Mesendoderm (in vitro differentiated cells): ENCODE measurements around the gene TBL2.
"Not testable (repeated sequence)": the region's sequence is repeated elsewhere in the genome, so short reads cannot be mapped to it uniquely, and the experiment has no call there.

Experiments
- DNase-seq: peaks from one replicate; pipeline ENCODE4 v3.0.0; 2013
- H2AK5ac ChIP-seq: 2 replicates; pipeline ENCODE4 v1.6.1; 2013; ENCODE audit warnings: low read length, inconsistent platforms
- H2BK120ac ChIP-seq: 2 replicates; pipeline ENCODE4 v1.6.1; 2013; ENCODE audit warnings: low read depth, mild to moderate bottlenecking, low read length, moderate library complexity, mixed read lengths
- H2BK15ac ChIP-seq: replicated peaks from 2 replicates; pipeline ENCODE4 v1.6.1; 2013; ENCODE audit warnings: low read depth, mild to moderate bottlenecking, moderate library complexity
- H2BK5ac ChIP-seq: 2 replicates; pipeline ENCODE4 v1.6.1; 2013; ENCODE audit warnings: low read length, inconsistent platforms
- H3K18ac ChIP-seq: 2 replicates; pipeline ENCODE4 v1.6.1; 2013; ENCODE audit warnings: mild to moderate bottlenecking, low read length, mixed read lengths
- H3K23ac ChIP-seq: one replicate; pipeline ENCODE4 v1.6.1; 2013; ENCODE audit warnings: low read length
- H3K27ac ChIP-seq: 2 replicates; pipeline ENCODE4 v1.5.1; 2013; ENCODE audit warnings: low read depth, mild to moderate bottlenecking, inconsistent platforms, low read length, moderate library complexity
- H3K27me3 ChIP-seq: 2 replicates; pipeline ENCODE4 v1.6.1; 2013; ENCODE audit warnings: low read length, control low read depth, mild to moderate bottlenecking, inconsistent platforms; ENCODE audit not compliant: insufficient read depth, poor library complexity
- H3K36me3 ChIP-seq: 2 replicates; pipeline ENCODE4 v1.6.1; 2013; ENCODE audit warnings: low read length, inconsistent platforms; ENCODE audit not compliant: control insufficient read depth, insufficient read depth
- H3K4ac ChIP-seq: one replicate; pipeline ENCODE4 v1.6.1; 2013; ENCODE audit warnings: low read depth, mild to moderate bottlenecking, low read length, moderate library complexity
- H3K4me1 ChIP-seq: 2 replicates; pipeline ENCODE4 v1.6.1; 2013; ENCODE audit warnings: low read depth, low read length, inconsistent platforms; ENCODE audit not compliant: control insufficient read depth
- H3K4me2 ChIP-seq: 2 replicates; pipeline ENCODE4 v1.6.1; 2013; ENCODE audit warnings: low read length
- H3K4me3 ChIP-seq: 2 replicates; pipeline ENCODE4 v1.5.1; 2013; ENCODE audit warnings: mild to moderate bottlenecking, low read length
- H3K56ac ChIP-seq: one replicate; pipeline ENCODE4 v1.6.1; 2013; ENCODE audit warnings: low read length
- H3K79me1 ChIP-seq: 2 replicates; pipeline ENCODE4 v1.6.1; 2013; ENCODE audit warnings: low read length, inconsistent platforms
- H3K79me2 ChIP-seq: 2 replicates; pipeline ENCODE4 v1.6.1; 2013; ENCODE audit warnings: mild to moderate bottlenecking, low read length; ENCODE audit not compliant: control insufficient read depth, insufficient read depth
- H3K9ac ChIP-seq: 2 replicates; pipeline ENCODE4 v1.6.1; 2013; ENCODE audit warnings: low read length, inconsistent platforms
- H4K5ac ChIP-seq: one replicate; pipeline ENCODE4 v1.6.1; 2013; ENCODE audit warnings: low read length
- H4K8ac ChIP-seq: one replicate; pipeline ENCODE4 v1.6.1; 2013; ENCODE audit warnings: low read depth, mild to moderate bottlenecking, control low read depth, low read length, moderate library complexity
- WGBS: extraction: QIAGEN DNeasy Blood & Tissue Kit; methylation state at CpG from one replicate; pipeline ENCODE4 v1.1.7; 2013; ENCODE audit warnings: low lambda C conversion rate, missing lambda C conversion rate; ENCODE audit not compliant: insufficient coverage; ENCODE audit errors: extremely low coverage; 5-methylcytosine and 5-hydroxymethylcytosine counted together

Gene TBL2

GRCh38 chr7:73622909-73623797, 44.8 kb upstream of the TBL2 start:
- Histone ChIP-seq H3K4me3 (no peak overlapping the region), H3K79me1 (no peaks in the 10 kb centered on the region), H4K8ac (no peak overlapping the region), H3K36me3 (no peaks in the 10 kb centered on the region), H3K18ac (no peak overlapping the region), H3K9ac (peak overlapping the region; percentile 4), H3K79me2 (no peaks in the 10 kb centered on the region), H3K4me1 (peaks cover 2% of the 10 kb centered on the region), H2AK5ac (no peak overlapping the region), H2BK15ac (no peak overlapping the region), H3K4ac (no peak overlapping the region), H3K56ac (peak overlapping the region; percentile 91), H4K5ac (no peak overlapping the region), H2BK120ac (no peak overlapping the region), H3K23ac (no peak overlapping the region), H3K27ac (no peak overlapping the region), H3K27me3 (no peaks in the 10 kb centered on the region), H2BK5ac (no peak overlapping the region), H3K4me2 (peak overlapping the region; percentile 56)
- peak; percentile 79 for DNase-seq
- WGBS = no CpG with 5 or more reads among the region's 58 CpGs

GRCh38 chr7:73622527-73622908, 44.1 kb upstream of the TBL2 start:
- Histone ChIP-seq H3K4me2 (peak overlapping the region; percentile 56), H4K5ac (no peak overlapping the region), H3K9ac (no peak overlapping the region), H2AK5ac (no peak overlapping the region), H3K56ac (no peak overlapping the region), H2BK5ac (no peak overlapping the region), H3K4me3 (no peak overlapping the region), H4K8ac (no peak overlapping the region), H2BK15ac (no peak overlapping the region), H3K4ac (no peak overlapping the region), H3K36me3 (no peaks in the 10 kb centered on the region), H3K27ac (no peak overlapping the region), H3K4me1 (peaks cover 2% of the 10 kb centered on the region), H3K23ac (no peak overlapping the region), H3K79me1 (no peaks in the 10 kb centered on the region), H3K27me3 (no peaks in the 10 kb centered on the region), H2BK120ac (no peak overlapping the region), H3K18ac (no peak overlapping the region), H3K79me2 (no peaks in the 10 kb centered on the region)
- WGBS = no CpG with 5 or more reads among the region's 2 CpGs
- no peak for DNase-seq

- Histone ChIP-seq H3K56ac (no peak overlapping the region), H3K27ac (no peak overlapping the region), H3K18ac (no peak overlapping the region), H4K8ac (no peak overlapping the region), H2BK120ac (no peak overlapping the region), H3K4me3 (no peak overlapping the region), H3K36me3 (no peaks in the 10 kb centered on the region), H3K4me2 (no peak overlapping the region), H3K4me1 (peaks cover 2% of the 10 kb centered on the region), H2AK5ac (no peak overlapping the region), H3K23ac (no peak overlapping the region), H3K79me1 (no peaks in the 10 kb centered on the region), H4K5ac (no peak overlapping the region), H2BK5ac (no peak overlapping the region), H3K4ac (no peak overlapping the region), H3K9ac (no peak overlapping the region), H2BK15ac (no peak overlapping the region), H3K79me2 (no peaks in the 10 kb centered on the region), H3K27me3 (no peaks in the 10 kb centered on the region)
- DNase-seq = peak; percentile 51
- WGBS = 100% methylated on average over 1 of the region's 7 CpGs
These were observed 43.0 kb upstream of the TBL2 start for GRCh38 chr7:73621168-73622063.

- not testable (repeated sequence) for H3K27me3 ChIP-seq, H3K79me2 ChIP-seq, H2BK5ac ChIP-seq, H3K23ac ChIP-seq, H3K9ac ChIP-seq, H4K5ac ChIP-seq, H3K4ac ChIP-seq, H3K56ac ChIP-seq, H4K8ac ChIP-seq, H3K36me3 ChIP-seq, H3K18ac ChIP-seq, H3K27ac ChIP-seq, H3K4me1 ChIP-seq, H3K4me3 ChIP-seq, H2BK15ac ChIP-seq, H2AK5ac ChIP-seq, H3K4me2 ChIP-seq, H3K79me1 ChIP-seq, H2BK120ac ChIP-seq, DNase-seq
- no CpG with 5 or more reads among the region's 11 CpGs for WGBS
These were observed 41.0 kb upstream of the TBL2 start for GRCh38 chr7:73619394-73619793.

- whole genome bisulfite sequencing = no CpG with 5 or more reads among the region's 4 CpGs
- Histone ChIP-seq H2BK15ac (no peak overlapping the region), H3K18ac (no peak overlapping the region), H3K9ac (no peak overlapping the region), H2AK5ac (no peak overlapping the region), H3K56ac (no peak overlapping the region), H4K5ac (no peak overlapping the region), H2BK5ac (no peak overlapping the region), H3K79me2 (no peaks in the 10 kb centered on the region), H3K79me1 (no peaks in the 10 kb centered on the region), H3K4me1 (peaks cover 2% of the 10 kb centered on the region), H3K23ac (no peak overlapping the region), H3K4ac (no peak overlapping the region), H2BK120ac (no peak overlapping the region), H3K27me3 (no peaks in the 10 kb centered on the region), H3K27ac (no peak overlapping the region), H3K4me2 (no peak overlapping the region), H3K36me3 (no peaks in the 10 kb centered on the region), H4K8ac (no peak overlapping the region), H3K4me3 (no peak overlapping the region)
- DNase-seq = peak; percentile 51
These were observed 40.2 kb upstream of the TBL2 start for GRCh38 chr7:73618538-73618937.
